ENCODE measurements around the gene MAP4K3. TPM values are rescaled to one million over a fixed set of nuclear protein-coding genes. Genes with fewer than 3 reads are reported as not detected.

The MAP4K3 gene
- total RNA-seq, 4 donors from 2014 or later: 23.0 to 52.1 (median 31.8) TPM

DNA sequence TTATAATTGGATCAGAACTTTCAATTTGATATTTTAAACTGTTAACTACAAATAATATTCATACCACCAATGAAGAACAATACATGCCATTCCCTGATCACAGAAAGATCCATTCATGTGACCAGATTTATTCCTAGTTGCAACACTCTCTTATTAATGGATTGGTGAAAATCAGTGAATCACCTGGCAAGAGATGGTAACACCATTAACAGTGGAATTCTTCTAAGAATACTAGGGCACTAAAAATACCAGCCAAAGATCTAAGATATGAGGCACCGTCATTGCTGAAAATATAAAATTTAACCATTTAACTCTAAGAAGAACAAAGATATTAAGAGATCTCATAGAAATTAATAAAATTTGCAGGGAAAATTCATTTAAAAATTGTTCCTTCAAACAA lies 58.1 kb downstream of the MAP4K3 start:
- Histone ChIP-seq H3K27ac (peak overlapping the region; percentile 81 to 91 (median 87)), H3K4me1 (peaks cover 57% of the 10 kb centered on the region in 2 donors), H3K36me3 (no peaks in the 10 kb centered on the region), H3K27me3 (no peaks in the 10 kb centered on the region), H3K9me3 (no peaks in the 10 kb centered on the region), H3K4me3 (peak overlapping the region in 2 of 4 donors; percentile 10 to 33)
- intact Hi-C loops (cut with DNase I; ENCODE audit: low total_unique reads): loop anchor here (1.0 to 5.0 kb wide), 2 partner anchors 58 to 353 kb away; partner anchors contain the start of gene MAP4K3
- DNase-seq (no peak), ATAC-seq (no peak)
- TF ChIP-seq POLR2A (IDR thresholded peaks at IDR 0.05): no peak
- TF ChIP-seq, protein P1, sequence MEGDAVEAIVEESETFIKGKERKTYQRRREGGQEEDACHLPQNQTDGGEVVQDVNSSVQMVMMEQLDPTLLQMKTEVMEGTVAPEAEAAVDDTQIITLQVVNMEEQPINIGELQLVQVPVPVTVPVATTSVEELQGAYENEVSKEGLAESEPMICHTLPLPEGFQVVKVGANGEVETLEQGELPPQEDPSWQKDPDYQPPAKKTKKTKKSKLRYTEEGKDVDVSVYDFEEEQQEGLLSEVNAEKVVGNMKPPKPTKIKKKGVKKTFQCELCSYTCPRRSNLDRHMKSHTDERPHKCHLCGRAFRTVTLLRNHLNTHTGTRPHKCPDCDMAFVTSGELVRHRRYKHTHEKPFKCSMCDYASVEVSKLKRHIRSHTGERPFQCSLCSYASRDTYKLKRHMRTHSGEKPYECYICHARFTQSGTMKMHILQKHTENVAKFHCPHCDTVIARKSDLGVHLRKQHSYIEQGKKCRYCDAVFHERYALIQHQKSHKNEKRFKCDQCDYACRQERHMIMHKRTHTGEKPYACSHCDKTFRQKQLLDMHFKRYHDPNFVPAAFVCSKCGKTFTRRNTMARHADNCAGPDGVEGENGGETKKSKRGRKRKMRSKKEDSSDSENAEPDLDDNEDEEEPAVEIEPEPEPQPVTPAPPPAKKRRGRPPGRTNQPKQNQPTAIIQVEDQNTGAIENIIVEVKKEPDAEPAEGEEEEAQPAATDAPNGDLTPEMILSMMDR (IDR thresholded peaks at IDR 0.05 in 4 of 5, conservative IDR thresholded peaks at IDR 0.05 in 1 of 5): no peak
- in situ Hi-C loops (cut with MboI; ENCODE audit: low sequenced_read_pairs in 4 of 4): loop anchor here in 1 of 4 donors (10.0 kb wide), 1 partner anchor 56 kb away; the partner anchor contains the start of gene MAP4K3

DNA sequence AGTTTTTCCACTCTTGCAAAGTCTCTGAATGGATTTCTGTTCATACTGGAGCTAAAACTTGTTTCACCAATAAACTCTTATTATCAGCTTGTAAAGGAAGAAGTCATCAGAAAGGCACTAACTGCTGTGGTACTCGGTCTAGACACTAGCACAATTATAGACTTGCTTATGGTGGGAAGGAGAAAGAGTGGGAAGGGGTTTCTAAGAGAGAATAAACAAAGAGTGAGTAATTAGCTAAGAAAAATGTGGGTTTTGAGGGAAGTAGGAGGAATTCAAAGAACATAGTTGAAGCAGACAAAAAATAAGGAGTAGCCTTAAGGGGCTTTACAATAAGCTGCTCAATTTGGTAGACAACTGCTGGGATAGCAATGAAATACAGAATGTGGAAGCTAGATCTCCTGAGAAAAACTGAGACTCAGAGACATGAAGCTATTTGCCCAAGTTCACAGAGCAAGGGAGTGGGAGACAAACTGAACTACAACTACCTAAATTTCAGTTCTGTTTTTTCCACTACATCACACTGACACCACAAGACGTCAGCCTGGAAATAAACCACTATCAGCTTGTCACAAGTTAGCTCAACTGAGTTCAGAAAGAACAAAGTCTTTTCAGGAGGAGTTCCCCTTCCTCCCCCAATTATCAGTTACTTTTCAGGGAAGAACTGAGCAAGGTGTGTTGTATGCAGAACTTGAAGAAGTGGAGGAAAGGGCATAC lies 59.7 kb downstream of the MAP4K3 start:
- Histone ChIP-seq H3K4me3 (no peak overlapping the region), H3K9me3 (no peaks in the 10 kb centered on the region), H3K27ac (peak overlapping the region; percentile 81 to 91 (median 87)), H3K36me3 (no peaks in the 10 kb centered on the region), H3K4me1 (peaks cover 51 to 57% of the 10 kb centered on the region in 2 donors), H3K27me3 (no peaks in the 10 kb centered on the region)
- in situ Hi-C loops (cut with MboI; ENCODE audit: low sequenced_read_pairs in 4 of 4) (loop anchor here in 1 of 4 donors (10.0 kb wide), 1 partner anchor 57 kb away; the partner anchor contains the start of gene MAP4K3), intact Hi-C loops (cut with DNase I; ENCODE audit: low total_unique reads) (loop anchor here (5.0 kb wide), 1 partner anchor 355 kb away; no protein-coding TSS in a partner anchor)
- ATAC-seq: no peak
- no peak for DNase-seq
- TF ChIP-seq, protein P1 (IDR thresholded peaks at IDR 0.05 in 4 of 5, conservative IDR thresholded peaks at IDR 0.05 in 1 of 5): no peak
- TF ChIP-seq POLR2A (IDR thresholded peaks at IDR 0.05): no peak

DNA sequence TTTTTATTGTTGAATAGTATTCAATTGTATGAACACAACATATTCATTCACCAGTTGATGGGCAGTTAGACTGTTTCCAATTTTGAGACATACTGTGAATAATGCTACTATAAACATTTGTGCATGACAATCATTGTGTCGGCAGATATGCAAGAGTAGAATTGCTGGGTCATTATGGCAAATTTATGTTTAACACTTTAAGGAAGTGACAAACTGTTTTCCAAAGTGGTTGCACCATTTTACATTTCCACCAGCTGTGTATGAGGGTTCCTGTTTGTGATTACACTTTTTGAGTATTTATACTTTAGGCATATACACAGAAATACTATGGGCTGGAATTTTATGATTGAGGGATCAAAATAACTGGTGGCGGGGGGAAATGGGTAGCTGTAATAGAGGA lies 61.2 kb downstream of the MAP4K3 start:
- intact Hi-C loops (cut with DNase I; ENCODE audit: low total_unique reads) (loop anchor here (5.0 kb wide), 1 partner anchor 356 kb away; no protein-coding TSS in a partner anchor), in situ Hi-C loops (cut with MboI; ENCODE audit: low sequenced_read_pairs in 4 of 4) (loop anchor here in 1 of 4 donors (10.0 kb wide), 1 partner anchor 59 kb away; the partner anchor contains the start of gene MAP4K3)
- no peak for TF ChIP-seq POLR2A (IDR thresholded peaks at IDR 0.05)
- TF ChIP-seq, protein P1 (IDR thresholded peaks at IDR 0.05 in 4 of 5, conservative IDR thresholded peaks at IDR 0.05 in 1 of 5): no peak
- Histone ChIP-seq H3K4me3 (no peak overlapping the region), H3K4me1 (peaks cover 36 to 45% of the 10 kb centered on the region in 2 donors), H3K36me3 (no peaks in the 10 kb centered on the region), H3K9me3 (no peaks in the 10 kb centered on the region), H3K27ac (peak overlapping the region; percentile 35 to 91 (median 62)), H3K27me3 (no peaks in the 10 kb centered on the region)
- no peak for DNase-seq
- no peak for ATAC-seq

DNA sequence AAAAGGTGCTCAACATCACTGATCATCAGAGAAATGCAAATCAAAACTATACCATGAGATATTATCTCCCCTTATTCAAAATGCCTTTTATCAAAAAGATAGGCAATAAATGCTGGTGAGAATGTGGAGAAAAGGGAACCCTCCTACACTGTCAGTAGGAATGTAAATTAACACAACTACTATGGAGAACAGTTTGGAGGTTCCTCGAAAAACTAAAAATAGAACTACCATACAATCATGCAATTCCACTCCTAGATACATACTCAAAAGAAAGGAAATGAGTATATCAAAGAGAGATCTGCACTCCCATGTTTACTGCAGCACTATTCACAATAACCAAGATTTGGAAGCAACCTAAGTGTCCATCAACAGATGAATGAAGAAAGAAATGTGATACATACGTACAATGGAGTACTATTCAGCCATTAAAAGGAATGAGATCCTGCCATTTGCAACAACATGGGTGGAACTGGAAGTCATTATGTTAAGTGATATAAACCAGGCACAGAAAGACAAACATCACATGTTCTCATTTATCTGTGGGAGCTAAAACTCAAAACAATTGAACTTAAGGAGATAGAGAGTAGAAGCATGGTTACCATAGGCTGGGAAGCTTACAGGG lies 63.8 kb downstream of the MAP4K3 start:
- Histone ChIP-seq H3K36me3 (no peaks in the 10 kb centered on the region), H3K4me1 (peaks cover 25 to 27% of the 10 kb centered on the region in 2 donors), H3K27ac (no peak overlapping the region), H3K27me3 (no peaks in the 10 kb centered on the region), H3K9me3 (no peaks in the 10 kb centered on the region), H3K4me3 (no peak overlapping the region)
- TF ChIP-seq, protein P1 (IDR thresholded peaks at IDR 0.05 in 4 of 5, conservative IDR thresholded peaks at IDR 0.05 in 1 of 5): no peak
- TF ChIP-seq POLR2A (IDR thresholded peaks at IDR 0.05): no peak
- in situ Hi-C loops (cut with MboI; ENCODE audit: low sequenced_read_pairs in 4 of 4) (loop anchor here in 1 of 4 donors (10.0 kb wide), 1 partner anchor 62 kb away; the partner anchor contains the start of gene MAP4K3), intact Hi-C loops (cut with DNase I; ENCODE audit: low total_unique reads) (no loop called here)
- DNase-seq: no peak
- ATAC-seq: no peak
